Daoy (cell line): ENCODE results near the gene GPAT2. TPM values are rescaled to one million over a fixed set of nuclear protein-coding genes. Genes with fewer than 3 reads are reported as not detected.

Experiments
- total RNA-seq: library from RNA; depleted of rRNA; stranded (reverse); fragments of >200 nt; shearing (Covaris generic); gene quantifications from 2 replicates; pipeline ENCODE4 v1.2.3, GENCODE V29; 2014; rRNA removed

GPAT2 gene
- total RNA-seq, 1 experiment from 2014 or later = not detected

Other genes starting within 250 kb of the GPAT2 start
- 8.5 and 10.9 TPM in 2 replicates for gene ANKRD36C, start 43.1 kb downstream of the GPAT2 start, total RNA-seq
- 0.42 TPM in 1 of 2 replicates, not detected in the other for gene ADRA2B, start 81.7 kb upstream of the GPAT2 start, total RNA-seq
- gene ASTL, start 103.6 kb upstream of the GPAT2 start, total RNA-seq = not detected in 2 replicates
- gene DUSP2, start 110.5 kb upstream of the GPAT2 start, total RNA-seq = 21.1 and 24.4 TPM in 2 replicates
- 176 and 199 TPM in 2 replicates for gene STARD7, start 173.9 kb upstream of the GPAT2 start, total RNA-seq
- 16.2 and 19.1 TPM in 2 replicates for gene TMEM127, start 231.1 kb upstream of the GPAT2 start, total RNA-seq
- 136 and 166 TPM in 2 replicates for gene CIAO1, start 231.3 kb upstream of the GPAT2 start, total RNA-seq